GM12865 (cell line): Measurements from ENCODE around the gene P2RY11.
A peak's percentile ranks its signal among the peaks of the same experiment; 100 is the strongest.

Source experiments
- DNase-seq: peaks from one replicate; pipeline ENCODE4 v3.0.0; 2010; ENCODE audit warnings: low read depth
- H3K4me3 ChIP-seq: 2 replicates; pipeline ENCODE4 v1.5.1; 2011; ENCODE audit warnings: mild to moderate bottlenecking, low read depth, low read length, control low read depth
- TF ChIP-seq, protein P1 (sequence below): IDR thresholded peaks from 2 replicates; pipeline ENCODE4 v1.5.1; 2011; ENCODE audit warnings: low read length, control low read depth, low read depth, inconsistent platforms; ENCODE audit not compliant: insufficient read depth; ENCODE audit errors: missing control alignments

P2RY11 gene

DNA sequence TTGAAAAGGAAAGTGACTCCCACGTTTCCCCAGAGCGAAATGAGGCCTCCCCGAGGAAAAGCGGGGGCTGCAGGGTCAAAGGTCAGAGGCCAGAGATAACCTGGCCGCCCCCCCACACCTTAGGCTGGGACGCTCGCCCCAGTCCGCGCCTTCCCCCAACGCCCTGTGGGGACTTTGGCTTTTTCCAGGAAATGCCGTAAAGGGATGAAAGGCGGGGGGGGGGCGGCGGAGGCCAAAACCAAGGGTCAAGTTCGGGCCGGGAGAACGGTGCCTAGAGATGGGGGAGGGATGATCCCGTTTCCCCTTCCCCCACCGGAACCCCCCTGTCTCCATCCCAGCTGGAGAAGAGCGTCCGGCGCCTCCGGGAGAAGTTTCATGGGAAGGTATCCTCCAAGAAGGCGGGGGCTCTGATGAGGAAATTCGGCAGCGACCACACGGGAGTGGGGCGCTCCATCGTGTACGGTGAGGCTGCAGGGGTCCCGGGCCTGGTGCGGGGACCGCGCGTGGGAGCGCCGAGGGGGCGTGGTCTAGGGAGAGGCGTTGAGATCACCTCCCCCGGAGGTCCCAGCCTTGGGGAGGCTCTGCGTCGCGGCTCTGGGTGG, 24.8 kb upstream of the P2RY11 start:
- TF ChIP-seq, protein P1, sequence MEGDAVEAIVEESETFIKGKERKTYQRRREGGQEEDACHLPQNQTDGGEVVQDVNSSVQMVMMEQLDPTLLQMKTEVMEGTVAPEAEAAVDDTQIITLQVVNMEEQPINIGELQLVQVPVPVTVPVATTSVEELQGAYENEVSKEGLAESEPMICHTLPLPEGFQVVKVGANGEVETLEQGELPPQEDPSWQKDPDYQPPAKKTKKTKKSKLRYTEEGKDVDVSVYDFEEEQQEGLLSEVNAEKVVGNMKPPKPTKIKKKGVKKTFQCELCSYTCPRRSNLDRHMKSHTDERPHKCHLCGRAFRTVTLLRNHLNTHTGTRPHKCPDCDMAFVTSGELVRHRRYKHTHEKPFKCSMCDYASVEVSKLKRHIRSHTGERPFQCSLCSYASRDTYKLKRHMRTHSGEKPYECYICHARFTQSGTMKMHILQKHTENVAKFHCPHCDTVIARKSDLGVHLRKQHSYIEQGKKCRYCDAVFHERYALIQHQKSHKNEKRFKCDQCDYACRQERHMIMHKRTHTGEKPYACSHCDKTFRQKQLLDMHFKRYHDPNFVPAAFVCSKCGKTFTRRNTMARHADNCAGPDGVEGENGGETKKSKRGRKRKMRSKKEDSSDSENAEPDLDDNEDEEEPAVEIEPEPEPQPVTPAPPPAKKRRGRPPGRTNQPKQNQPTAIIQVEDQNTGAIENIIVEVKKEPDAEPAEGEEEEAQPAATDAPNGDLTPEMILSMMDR: no peak
- H3K4me3 ChIP-seq: peak overlapping the region; percentile 98
- no peak for DNase-seq

DNA sequence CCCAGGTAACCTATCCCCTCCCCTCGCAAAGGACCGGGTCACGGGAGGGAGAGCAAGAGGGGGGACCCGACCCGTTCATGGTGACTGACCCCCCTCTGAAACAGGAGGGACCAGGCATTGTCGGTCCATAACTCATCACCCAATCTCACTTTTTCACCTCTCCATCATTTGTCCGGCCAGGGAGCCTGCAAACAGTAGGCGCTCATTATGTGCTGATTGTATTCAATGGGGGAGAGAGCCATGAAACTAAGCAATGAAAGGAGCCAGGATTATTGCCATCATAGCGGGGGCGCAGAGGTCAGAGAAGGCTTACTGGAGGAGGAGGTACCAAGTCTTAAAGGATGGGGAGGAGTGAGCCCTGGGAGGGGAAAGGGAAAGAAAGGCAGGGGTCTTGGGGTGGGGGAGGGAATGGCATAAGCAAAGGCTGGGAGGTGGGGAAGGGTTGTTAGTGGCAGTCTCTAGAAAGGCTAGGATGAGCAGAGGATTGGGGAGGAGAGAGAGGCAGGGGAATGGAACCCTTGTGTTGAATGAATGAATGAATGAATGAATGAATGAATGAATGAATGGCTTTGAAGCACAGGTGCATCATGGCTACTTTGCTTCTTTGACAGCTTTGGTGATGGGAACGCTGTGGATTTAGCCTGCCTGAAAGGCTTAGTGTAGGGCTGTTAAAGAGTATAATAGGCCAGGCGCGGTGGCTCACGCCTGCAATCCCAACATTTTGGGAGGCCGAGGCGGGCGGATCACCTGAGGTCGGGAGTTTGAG, 24.0 kb upstream of the P2RY11 start:
- DNase-seq: no peak
- peak overlapping the region; percentile 98 for H3K4me3 ChIP-seq
- TF ChIP-seq, protein P1: no peak

DNA sequence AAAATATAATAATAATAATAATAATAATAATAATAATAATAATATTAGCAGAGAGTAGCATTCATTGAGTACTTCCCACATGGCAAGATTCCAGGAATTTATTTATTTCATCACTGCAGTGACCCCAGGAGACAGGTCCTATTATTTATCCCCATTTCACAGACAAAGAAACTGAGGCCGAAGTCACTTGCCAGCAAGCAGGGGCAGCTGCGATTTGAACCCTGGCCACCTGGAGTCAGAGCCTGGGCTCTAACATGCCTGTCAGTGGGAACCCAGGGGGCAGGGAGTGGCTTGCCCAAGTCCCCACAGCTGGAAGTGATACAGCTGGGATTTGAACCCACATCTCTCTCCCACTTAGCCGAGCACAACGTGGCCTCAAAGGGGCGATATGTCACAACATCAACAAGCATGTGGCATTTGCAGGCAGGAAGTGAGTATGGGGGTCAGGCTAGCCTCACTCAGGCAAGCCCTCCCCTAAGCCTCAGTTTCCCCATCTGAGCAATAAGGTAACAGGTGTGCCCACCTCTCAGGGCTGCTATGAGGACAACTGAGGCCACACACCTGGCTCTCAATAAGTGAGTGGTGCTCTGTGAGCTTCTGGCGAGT, 22.4 kb upstream of the P2RY11 start:
- no peak overlapping the region for H3K4me3 ChIP-seq
- no peak for DNase-seq
- TF ChIP-seq, protein P1: no peak

DNA sequence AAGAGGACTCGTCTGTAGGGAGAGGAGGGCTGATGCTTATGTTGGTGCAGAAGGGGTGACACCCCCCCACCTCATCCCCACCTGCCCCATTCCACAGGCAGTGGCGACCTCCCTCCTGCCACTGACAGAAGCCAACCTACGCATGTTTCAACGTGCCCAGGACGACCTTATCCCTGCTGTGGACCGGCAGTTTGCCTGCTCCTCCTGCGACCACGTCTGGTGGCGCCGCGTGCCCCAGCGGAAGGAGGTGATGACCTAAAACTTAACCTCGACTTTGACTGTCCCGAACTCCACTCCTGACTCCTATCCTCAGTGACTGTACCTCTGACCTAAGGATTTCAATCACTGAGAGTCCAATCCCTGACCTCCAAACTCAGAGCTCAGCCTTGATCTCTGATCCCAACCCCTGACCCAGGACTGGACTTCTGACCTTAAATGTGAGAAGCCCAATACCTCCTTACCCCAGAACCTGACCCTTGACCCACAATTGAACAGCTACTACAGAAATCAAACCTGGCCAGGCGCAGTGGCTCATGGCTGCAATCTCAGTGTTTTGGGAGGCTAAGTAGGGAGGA, 21.6 kb upstream of the P2RY11 start:
- DNase-seq: no peak
- H3K4me3 ChIP-seq: no peak overlapping the region
- TF ChIP-seq, protein P1: no peak

DNA sequence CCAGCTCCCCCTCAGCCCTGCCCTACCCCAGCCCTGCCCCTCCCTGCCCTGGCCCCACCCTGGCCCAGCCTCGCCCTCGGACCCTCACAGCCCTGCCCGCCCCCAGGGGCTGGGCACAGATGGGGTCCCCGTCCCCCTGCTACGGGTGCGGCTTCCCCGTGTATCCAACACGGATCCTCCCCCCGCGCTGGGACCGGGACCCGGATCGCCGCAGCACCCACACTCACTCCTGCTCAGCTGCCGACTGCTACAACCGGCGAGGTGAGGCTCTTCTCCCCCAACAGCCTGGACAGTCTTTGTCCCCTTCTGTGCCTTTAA, 20.2 kb upstream of the P2RY11 start:
- TF ChIP-seq, protein P1: no peak
- DNase-seq: no peak
- H3K4me3 ChIP-seq: no peak overlapping the region

DNA sequence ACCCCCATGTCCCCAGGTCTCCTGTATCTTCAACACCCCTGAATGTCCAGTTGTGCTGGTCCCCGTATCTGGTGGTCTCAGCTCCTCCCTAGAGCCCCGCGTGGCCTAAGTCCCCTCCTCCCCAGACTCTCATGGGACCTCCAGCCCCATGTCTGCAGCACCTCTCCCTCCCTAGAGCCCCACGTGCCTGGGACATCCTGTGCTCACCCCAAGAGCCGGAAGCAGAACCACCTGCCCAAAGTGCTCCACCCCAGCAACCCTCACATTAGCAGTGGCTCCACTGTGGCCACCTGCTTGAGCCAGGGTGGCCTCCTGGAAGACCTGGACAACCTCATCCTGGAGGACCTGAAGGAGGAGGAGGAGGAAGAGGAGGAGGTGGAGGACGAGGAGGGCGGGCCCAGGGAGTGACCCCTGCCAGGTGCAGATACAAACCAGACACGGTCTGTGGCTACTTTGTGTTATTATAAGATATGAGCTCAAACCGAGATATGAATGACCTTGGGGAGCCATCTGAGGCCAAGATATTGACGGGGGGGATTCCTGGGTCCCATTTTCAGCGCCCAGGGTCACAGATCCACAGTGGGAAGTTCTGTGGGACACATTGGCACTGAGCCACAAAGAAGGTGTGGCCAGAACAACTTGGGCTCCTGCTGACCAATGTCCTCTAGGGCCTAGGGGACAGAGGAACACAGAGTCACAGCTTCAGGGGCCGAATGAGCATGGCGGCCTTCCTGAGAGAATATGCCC, 19.4 kb upstream of the P2RY11 start:
- DNase-seq: peak; percentile 54
- TF ChIP-seq, protein P1: no peak
- no peak overlapping the region for H3K4me3 ChIP-seq
